Astrocyte of the spinal cord (primary cell): ENCODE measurements around the gene OR8G1.

ENCODE experiments used
- DNase-seq: peaks from one replicate; pipeline ENCODE4 v3.0.0; 2011; ENCODE audit warnings: low read depth, low spot score
- H3K4me3 ChIP-seq: 2 replicates; pipeline ENCODE4 v1.5.1; 2011; ENCODE audit warnings: low read depth, mild to moderate bottlenecking, low read length, moderate library complexity
- in situ Hi-C: cut with HindIII; loops from 2 replicates; pipeline ENCODE4 v1.10.0; 2017; ENCODE audit warnings: low sequenced_read_pairs
- TF ChIP-seq, protein P1 (sequence below): IDR thresholded peaks from 2 replicates; pipeline ENCODE4 v1.5.1; 2012; ENCODE audit warnings: low read depth, mild to moderate bottlenecking, low read length, inconsistent platforms

Gene OR8G1

DNA sequence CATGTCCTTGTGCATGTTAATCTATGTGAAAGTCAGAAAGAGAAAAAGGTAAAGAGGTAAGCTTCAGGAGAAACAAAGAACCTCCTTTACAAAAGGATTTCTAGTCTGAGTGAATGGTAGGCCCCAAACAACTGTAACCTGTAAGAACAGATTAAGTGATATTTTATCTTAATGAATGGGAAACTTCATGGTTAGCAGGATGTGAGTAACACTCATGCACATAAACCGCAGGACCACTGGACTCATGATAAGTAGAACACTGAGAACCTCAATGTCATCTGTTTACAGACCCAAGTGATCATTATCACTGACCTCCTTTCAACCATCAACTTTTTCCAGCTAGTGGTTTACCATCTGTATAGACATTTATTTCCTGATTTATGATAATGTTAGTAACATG, 35.2 kb downstream of the OR8G1 start:
- TF ChIP-seq, protein P1, sequence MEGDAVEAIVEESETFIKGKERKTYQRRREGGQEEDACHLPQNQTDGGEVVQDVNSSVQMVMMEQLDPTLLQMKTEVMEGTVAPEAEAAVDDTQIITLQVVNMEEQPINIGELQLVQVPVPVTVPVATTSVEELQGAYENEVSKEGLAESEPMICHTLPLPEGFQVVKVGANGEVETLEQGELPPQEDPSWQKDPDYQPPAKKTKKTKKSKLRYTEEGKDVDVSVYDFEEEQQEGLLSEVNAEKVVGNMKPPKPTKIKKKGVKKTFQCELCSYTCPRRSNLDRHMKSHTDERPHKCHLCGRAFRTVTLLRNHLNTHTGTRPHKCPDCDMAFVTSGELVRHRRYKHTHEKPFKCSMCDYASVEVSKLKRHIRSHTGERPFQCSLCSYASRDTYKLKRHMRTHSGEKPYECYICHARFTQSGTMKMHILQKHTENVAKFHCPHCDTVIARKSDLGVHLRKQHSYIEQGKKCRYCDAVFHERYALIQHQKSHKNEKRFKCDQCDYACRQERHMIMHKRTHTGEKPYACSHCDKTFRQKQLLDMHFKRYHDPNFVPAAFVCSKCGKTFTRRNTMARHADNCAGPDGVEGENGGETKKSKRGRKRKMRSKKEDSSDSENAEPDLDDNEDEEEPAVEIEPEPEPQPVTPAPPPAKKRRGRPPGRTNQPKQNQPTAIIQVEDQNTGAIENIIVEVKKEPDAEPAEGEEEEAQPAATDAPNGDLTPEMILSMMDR = no peak
- DNase-seq = peak; percentile 84
- H3K4me3 ChIP-seq = no peak overlapping the region
- in situ Hi-C loops = no loop called here

GRCh38 chr11:124277207-124277606, 36.3 kb downstream of the OR8G1 start:
- DNase-seq = no peak
- TF ChIP-seq, protein P1 = no peak

GRCh38 chr11:124277804-124278203, 36.9 kb downstream of the OR8G1 start:
- in situ Hi-C loops = no loop called here
- TF ChIP-seq, protein P1 = peak; percentile 14
- no peak for DNase-seq
- no peak overlapping the region for H3K4me3 ChIP-seq

More at GRCh38 chr11:124277207-124277606, 36.3 kb downstream of the OR8G1 start:
- in situ Hi-C loops = no loop called here
- H3K4me3 ChIP-seq = no peak overlapping the region

GRCh38 chr11:124278261-124278660, 37.4 kb downstream of the OR8G1 start:
- no peak overlapping the region for H3K4me3 ChIP-seq
- TF ChIP-seq, protein P1 = no peak
- DNase-seq = no peak
- in situ Hi-C loops = no loop called here

GRCh38 chr11:124285610-124286344, 44.9 kb downstream of the OR8G1 start:
- in situ Hi-C loops = no loop called here
- TF ChIP-seq, protein P1 = no peak
- H3K4me3 ChIP-seq = no peak overlapping the region
- peak; percentile 82 for DNase-seq

- no peak overlapping the region for H3K4me3 ChIP-seq
- TF ChIP-seq, protein P1 = no peak
- DNase-seq = no peak
- in situ Hi-C loops = no loop called here
Observed at GRCh38 chr11:124294687-124295086, 53.8 kb downstream of the OR8G1 start.
